SK-N-SH treated with all-trans-retinoic acid at 6 μM for 48 hours (cell line): ENCODE measurements around the gene LINC00237.

ENCODE experiments used
- CSRNP3 ChIP-seq: fragments of 250-450 bp; sonication (Bioruptor Pico); IDR thresholded peaks from 2 replicates; pipeline ENCODE4 v1.5.1; 2021; ENCODE audit warnings: mild to moderate bottlenecking, moderate library complexity
- OSR1 ChIP-seq: fragments of 250-450 bp; sonication (Bioruptor Pico); IDR thresholded peaks from 2 replicates; pipeline ENCODE4 v1.8.0; 2022; ENCODE audit warnings: moderate library complexity, mild to moderate bottlenecking, inconsistent platforms
- RARB ChIP-seq: fragments of 250-450 bp; sonication (Bioruptor Pico); IDR thresholded peaks from 2 replicates; pipeline ENCODE4 v1.8.0; 2021; ENCODE audit warnings: mild to moderate bottlenecking, moderate library complexity
- TCF4 ChIP-seq: fragments of 250-450 bp; sonication (Bioruptor Pico); IDR thresholded peaks from 2 replicates; pipeline ENCODE4 v1.8.0; 2021; ENCODE audit warnings: mild to moderate bottlenecking, moderate library complexity, borderline replicate concordance
- TOX ChIP-seq: fragments of 250-450 bp; sonication (Bioruptor Pico); IDR thresholded peaks from 2 replicates; pipeline ENCODE4 v1.8.0; 2021; ENCODE audit warnings: mild to moderate bottlenecking, moderate library complexity, borderline replicate concordance
- ZFP3 ChIP-seq: fragments of 250-450 bp; sonication (Bioruptor Pico); IDR thresholded peaks from 2 replicates; pipeline ENCODE4 v1.5.0; 2020; ENCODE audit warnings: mild to moderate bottlenecking, moderate library complexity
- ZFP30 ChIP-seq: fragments of 450-650 bp; formaldehyde crosslinking; IDR thresholded peaks from 2 replicates; pipeline ENCODE4 v1.5.0; 2022; ENCODE audit warnings: mild to moderate bottlenecking, moderate library complexity
- TF ChIP-seq, protein P1 (sequence below): fragments of 250-450 bp; sonication (Bioruptor Pico); IDR thresholded peaks from 2 replicates; pipeline ENCODE4 v1.8.0; 2020; ENCODE audit warnings: mild to moderate bottlenecking, moderate library complexity, borderline replicate concordance
- TF ChIP-seq, protein P2 (sequence below): fragments of 250-450 bp; sonication (Bioruptor Pico); IDR thresholded peaks from 2 replicates; pipeline ENCODE4 v1.5.0; 2020; ENCODE audit warnings: mild to moderate bottlenecking, moderate library complexity

DNA sequence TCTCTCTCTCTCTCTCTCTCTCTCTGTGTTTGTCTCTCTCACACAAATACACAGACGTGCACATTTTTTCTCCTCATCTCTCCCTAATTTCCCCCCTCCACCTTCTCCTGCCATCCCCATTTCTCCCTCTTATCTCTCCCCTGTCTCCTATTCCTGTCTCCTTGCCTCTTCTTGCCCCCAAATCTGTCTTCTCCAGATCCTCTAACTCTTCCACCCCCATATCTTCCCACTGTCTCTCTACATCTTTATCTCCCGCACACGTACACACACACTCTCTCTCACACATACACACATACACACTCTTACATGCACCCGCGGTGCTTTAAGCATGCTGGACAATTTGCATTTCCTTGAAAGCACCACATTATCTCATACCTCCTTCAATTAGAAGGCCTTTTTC, 35.7 kb upstream of the LINC00237 start:
- TF ChIP-seq RARB (no peak), ZFP30 (no peak), TCF4 (CRISPR knock-in tag) (no peak), ZFP3 (CRISPR knock-in tag) (no peak), CSRNP3 (CRISPR knock-in tag) (no peak), OSR1 (CRISPR knock-in tag) (no peak), TOX (CRISPR knock-in tag) (no peak)
- TF ChIP-seq, protein P1, sequence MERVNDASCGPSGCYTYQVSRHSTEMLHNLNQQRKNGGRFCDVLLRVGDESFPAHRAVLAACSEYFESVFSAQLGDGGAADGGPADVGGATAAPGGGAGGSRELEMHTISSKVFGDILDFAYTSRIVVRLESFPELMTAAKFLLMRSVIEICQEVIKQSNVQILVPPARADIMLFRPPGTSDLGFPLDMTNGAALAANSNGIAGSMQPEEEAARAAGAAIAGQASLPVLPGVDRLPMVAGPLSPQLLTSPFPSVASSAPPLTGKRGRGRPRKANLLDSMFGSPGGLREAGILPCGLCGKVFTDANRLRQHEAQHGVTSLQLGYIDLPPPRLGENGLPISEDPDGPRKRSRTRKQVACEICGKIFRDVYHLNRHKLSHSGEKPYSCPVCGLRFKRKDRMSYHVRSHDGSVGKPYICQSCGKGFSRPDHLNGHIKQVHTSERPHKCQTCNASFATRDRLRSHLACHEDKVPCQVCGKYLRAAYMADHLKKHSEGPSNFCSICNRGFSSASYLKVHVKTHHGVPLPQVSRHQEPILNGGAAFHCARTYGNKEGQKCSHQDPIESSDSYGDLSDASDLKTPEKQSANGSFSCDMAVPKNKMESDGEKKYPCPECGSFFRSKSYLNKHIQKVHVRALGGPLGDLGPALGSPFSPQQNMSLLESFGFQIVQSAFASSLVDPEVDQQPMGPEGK (CRISPR knock-in tag), result no peak
- TF ChIP-seq, protein P2, sequence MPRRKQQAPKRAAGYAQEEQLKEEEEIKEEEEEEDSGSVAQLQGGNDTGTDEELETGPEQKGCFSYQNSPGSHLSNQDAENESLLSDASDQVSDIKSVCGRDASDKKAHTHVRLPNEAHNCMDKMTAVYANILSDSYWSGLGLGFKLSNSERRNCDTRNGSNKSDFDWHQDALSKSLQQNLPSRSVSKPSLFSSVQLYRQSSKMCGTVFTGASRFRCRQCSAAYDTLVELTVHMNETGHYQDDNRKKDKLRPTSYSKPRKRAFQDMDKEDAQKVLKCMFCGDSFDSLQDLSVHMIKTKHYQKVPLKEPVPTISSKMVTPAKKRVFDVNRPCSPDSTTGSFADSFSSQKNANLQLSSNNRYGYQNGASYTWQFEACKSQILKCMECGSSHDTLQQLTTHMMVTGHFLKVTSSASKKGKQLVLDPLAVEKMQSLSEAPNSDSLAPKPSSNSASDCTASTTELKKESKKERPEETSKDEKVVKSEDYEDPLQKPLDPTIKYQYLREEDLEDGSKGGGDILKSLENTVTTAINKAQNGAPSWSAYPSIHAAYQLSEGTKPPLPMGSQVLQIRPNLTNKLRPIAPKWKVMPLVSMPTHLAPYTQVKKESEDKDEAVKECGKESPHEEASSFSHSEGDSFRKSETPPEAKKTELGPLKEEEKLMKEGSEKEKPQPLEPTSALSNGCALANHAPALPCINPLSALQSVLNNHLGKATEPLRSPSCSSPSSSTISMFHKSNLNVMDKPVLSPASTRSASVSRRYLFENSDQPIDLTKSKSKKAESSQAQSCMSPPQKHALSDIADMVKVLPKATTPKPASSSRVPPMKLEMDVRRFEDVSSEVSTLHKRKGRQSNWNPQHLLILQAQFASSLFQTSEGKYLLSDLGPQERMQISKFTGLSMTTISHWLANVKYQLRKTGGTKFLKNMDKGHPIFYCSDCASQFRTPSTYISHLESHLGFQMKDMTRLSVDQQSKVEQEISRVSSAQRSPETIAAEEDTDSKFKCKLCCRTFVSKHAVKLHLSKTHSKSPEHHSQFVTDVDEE, result no peak
